B cell (primary cell): Measurements from ENCODE around the gene FKBP8.

Source experiments
- CTCF ChIP-seq: fragments of 200-600 bp; IDR thresholded peaks from one replicate; pipeline ENCODE4 v1.8.0; 2022; ENCODE audit warnings: antibody characterized with exemption, mild to moderate bottlenecking
- EZH2 ChIP-seq: IDR thresholded peaks from 2 replicates; pipeline ENCODE4 v1.6.1; 2012; ENCODE audit warnings: borderline replicate concordance, low read depth, mild to moderate bottlenecking, moderate library complexity, low read length; ENCODE audit not compliant: insufficient read depth, poor library complexity, severe bottlenecking

DNA sequence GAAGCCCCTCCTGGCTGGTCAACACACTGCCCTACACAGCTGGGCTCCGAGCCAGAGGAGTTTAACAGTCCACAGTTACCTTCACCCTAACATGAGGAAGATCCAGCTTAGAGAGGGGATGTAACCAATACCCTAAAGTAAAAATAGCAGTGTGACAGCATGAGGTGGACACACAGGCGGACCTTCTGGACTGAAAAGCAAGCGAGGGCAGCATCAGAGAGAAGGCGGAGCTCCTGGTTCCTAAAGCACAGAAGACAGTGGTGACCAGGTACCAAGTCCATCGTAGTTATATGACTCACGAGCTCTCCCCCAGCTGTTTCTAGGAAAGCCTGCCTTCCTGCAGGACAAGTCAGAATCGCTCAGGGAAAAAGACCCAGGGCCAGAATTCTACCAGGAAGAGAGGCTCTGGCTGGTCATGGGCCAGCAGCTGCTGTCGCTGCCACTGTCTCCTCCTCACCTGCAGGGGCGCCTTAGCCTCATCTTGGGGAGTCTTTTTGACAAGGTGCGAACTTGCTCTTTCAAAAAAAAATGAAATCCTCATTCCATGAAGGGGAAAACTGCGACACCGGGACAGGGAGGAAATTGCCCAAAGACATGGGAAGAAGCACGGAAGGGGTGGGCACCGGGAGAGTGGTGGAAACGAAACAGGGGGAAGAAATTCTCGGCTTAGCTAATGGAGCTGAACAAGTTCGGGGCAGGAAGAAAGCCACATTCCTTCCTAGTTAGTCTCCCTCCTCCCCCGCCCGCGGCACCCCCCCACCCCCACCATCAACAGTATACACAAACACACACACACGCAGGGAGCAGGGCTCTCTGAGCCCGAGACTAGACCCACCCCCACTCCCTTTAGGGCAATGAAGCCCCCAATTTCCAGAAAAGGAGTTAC is 23.2 kb downstream of the FKBP8 start:
- TF ChIP-seq CTCF (peak; percentile 85), EZH2 (no peak)
